ENCODE results near the gene PSD2. TPM values are rescaled to one million over a fixed set of nuclear protein-coding genes. Genes with fewer than 3 reads are reported as not detected.

PSD2 gene
- total RNA-seq, 1 donor from 2014 or later = not detected

DNA sequence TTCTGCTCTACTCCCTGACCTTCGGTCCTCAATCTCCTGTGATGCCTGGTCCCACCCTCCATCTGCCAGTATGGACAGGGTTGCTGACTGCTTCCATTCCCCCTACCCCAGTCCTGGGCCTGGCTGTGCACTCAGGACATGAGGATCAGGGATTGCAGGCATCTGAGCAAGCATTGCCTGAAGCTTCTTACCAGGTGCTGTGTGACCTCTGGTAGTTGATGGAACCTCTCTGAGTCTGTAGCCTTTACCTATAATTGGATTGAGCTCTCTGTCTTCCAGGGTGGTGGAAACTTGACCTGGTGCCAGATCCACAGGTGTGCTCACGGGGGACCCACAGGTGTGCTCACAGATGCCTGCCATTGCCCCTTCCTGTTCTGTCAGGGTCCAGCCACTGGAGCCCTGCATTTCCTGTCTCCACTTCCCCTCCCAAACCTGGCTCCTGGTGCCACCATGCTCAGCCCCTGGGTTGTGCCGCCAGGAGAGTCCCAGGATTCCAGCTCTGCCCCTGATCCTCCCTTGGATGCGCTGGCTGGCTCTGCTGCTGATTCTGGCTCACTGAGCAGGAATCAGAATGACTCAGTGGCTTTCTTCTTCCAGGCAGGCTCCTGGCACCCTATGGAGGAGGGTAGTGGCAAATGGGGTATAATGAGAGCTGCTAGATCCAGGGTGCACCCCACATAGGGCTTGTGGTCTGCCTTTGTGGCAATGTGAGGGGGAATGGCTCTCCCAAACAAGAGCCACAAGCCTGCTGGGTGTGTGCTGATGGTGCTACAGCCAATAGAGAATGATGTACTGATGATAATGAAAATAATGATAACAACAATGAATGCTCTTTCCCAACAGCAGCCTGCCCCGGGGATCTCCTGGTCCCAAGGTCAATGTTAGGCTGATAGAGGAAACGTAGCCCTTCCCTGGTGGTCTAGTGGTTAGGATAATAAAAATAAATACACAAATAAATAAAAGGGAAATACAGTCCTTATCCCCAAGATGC lies 35.2 kb upstream of the PSD2 start:
- TF ChIP-seq, protein P1, sequence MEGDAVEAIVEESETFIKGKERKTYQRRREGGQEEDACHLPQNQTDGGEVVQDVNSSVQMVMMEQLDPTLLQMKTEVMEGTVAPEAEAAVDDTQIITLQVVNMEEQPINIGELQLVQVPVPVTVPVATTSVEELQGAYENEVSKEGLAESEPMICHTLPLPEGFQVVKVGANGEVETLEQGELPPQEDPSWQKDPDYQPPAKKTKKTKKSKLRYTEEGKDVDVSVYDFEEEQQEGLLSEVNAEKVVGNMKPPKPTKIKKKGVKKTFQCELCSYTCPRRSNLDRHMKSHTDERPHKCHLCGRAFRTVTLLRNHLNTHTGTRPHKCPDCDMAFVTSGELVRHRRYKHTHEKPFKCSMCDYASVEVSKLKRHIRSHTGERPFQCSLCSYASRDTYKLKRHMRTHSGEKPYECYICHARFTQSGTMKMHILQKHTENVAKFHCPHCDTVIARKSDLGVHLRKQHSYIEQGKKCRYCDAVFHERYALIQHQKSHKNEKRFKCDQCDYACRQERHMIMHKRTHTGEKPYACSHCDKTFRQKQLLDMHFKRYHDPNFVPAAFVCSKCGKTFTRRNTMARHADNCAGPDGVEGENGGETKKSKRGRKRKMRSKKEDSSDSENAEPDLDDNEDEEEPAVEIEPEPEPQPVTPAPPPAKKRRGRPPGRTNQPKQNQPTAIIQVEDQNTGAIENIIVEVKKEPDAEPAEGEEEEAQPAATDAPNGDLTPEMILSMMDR (IDR thresholded peaks at IDR 0.05) = no peak
- Mint-ChIP-seq H3K27ac (no peak overlapping the region), H3K4me3 (no peak overlapping the region), H3K9me3 (no peaks in the 10 kb centered on the region), H3K27me3 (peaks cover 15% of the 10 kb centered on the region), H3K36me3 (ENCODE audit: low read depth) (no peaks in the 10 kb centered on the region), H3K4me1 (peaks cover 71% of the 10 kb centered on the region)
- CTCF ChIA-PET = no interaction called here
- DNase-seq (no peak), ATAC-seq (ENCODE audit: low read depth) (no peak)
- intact Hi-C loops (cut with micrococcal nuclease) = loop anchor here (5.0 kb wide), 1 partner anchor 198 kb away; the partner anchor contains the start of gene UBE2D2
- POLR2A ChIA-PET = interaction anchor here (0.5 to 2.0 kb wide), 3 partner anchors 10 to 15 kb away, joined by 3 to 7 read pairs (median 3); no protein-coding TSS in a partner anchor

DNA sequence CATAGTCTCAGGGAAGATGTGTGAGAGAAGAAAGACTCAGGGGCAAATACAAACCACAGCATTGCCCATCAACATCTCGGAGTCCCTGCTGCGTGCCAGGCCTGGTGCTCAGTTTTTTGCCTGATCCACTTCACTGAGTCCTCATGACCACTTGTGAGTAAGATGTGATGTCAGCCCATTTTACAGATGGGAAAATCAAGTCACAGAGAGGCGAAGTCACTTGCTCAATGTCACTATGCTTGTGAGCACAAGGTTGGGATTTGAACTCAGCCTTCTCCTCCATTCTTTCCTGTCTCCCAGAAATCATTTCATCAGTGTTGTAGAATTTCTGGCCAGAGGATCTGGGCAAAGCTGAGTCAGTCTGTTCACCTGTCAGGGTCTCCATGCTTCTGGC lies 34.6 kb upstream of the PSD2 start:
- POLR2A ChIA-PET = interaction anchor here (1.0 to 2.0 kb wide), 3 partner anchors 14 to 73 kb away, joined by 3 to 7 read pairs (median 6); no protein-coding TSS in a partner anchor
- DNase-seq (no peak), ATAC-seq (ENCODE audit: low read depth) (no peak)
- no peak overlapping the region for H3K4me3 Mint-ChIP-seq
- peaks cover 69% of the 10 kb centered on the region for H3K4me1 Mint-ChIP-seq
- intact Hi-C loops (cut with micrococcal nuclease) = loop anchor here (5.0 kb wide), 1 partner anchor 199 kb away; the partner anchor contains the start of gene UBE2D2
- TF ChIP-seq, protein P1 (IDR thresholded peaks at IDR 0.05) = no peak
- no peak overlapping the region for H3K27ac Mint-ChIP-seq
- no peaks in the 10 kb centered on the region for H3K9me3 Mint-ChIP-seq
- H3K27me3 Mint-ChIP-seq = peaks cover 11% of the 10 kb centered on the region
- H3K36me3 Mint-ChIP-seq (ENCODE audit: low read depth) = no peaks in the 10 kb centered on the region
- CTCF ChIA-PET = interaction anchor here (1.4 kb wide), 1 partner anchor 14 kb away, joined by 5 read pairs; no protein-coding TSS in a partner anchor

DNA sequence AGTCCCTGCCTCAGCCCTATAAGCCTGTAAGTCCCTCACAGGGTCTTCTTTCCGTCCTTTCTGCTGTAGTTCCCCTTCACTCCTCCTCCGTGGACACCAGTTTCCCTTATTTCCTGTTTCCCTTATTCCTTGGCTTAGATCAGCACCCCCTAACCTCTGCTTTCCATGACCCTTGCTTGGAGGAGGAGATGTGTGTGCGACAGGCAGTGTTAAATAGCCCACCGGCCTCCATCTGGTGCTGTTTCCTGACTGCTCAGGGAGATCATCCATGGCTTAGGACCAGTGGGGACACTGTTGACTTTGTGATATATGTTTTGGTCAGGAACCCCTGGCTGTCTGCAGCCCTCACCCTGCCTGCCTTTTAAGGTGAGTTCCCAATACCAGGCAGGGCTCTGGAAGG lies 34.1 kb upstream of the PSD2 start:
- no peak for DNase-seq
- H3K27ac Mint-ChIP-seq = no peak overlapping the region

DNA sequence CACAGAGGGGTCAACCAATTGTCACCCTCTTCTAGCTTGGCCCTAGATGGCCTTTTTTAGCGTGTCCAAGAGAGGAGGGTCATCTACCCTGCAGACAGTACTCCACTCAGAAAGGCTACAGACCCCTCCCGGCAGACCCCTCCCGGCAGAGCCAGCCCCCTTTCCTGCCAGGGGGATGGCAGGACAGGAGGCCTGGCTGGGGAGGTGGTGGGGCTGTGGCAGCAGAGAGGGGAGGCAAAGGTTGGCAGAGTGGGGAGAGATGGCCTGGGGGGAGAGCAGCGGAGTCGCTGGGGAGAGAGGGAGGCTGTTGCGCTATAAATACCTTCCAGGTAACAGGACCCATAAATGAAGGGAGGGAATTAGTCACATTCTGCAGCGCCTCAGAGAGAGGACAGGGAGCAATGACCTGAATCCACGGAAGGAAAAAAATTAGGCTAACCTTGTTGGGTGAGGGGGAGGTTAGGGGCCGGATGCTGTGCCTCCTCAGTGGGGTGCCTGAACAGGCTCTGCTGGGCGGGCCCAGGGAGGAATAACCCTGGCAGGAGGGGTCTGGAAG lies 32.9 kb upstream of the PSD2 start:
- H3K36me3 Mint-ChIP-seq (ENCODE audit: low read depth) = no peaks in the 10 kb centered on the region
- CTCF ChIA-PET = interaction anchor here (1.4 to 2.1 kb wide), 2 partner anchors 12 to 129 kb away, joined by 5 to 33 read pairs; no protein-coding TSS in a partner anchor
- no peak overlapping the region for H3K27ac Mint-ChIP-seq
- intact Hi-C loops (cut with micrococcal nuclease) = loop anchor here (5.0 kb wide), 1 partner anchor 200 kb away; the partner anchor contains the start of gene UBE2D2
- H3K27me3 Mint-ChIP-seq = peaks cover 10% of the 10 kb centered on the region
- no peaks in the 10 kb centered on the region for H3K9me3 Mint-ChIP-seq
- H3K4me1 Mint-ChIP-seq = peaks cover 53% of the 10 kb centered on the region
- POLR2A ChIA-PET = interaction anchor here (0.7 to 3.9 kb wide), 5 partner anchors 17 to 127 kb away, joined by 3 to 28 read pairs (median 6); no protein-coding TSS in a partner anchor
- no peak for DNase-seq
- ATAC-seq (ENCODE audit: low read depth) = no peak
- no peak overlapping the region for H3K4me3 Mint-ChIP-seq
- TF ChIP-seq, protein P1 (IDR thresholded peaks at IDR 0.05) = no peak

More for the DNA sequence above, 34.1 kb upstream of the PSD2 start:
- peaks cover 10% of the 10 kb centered on the region for H3K27me3 Mint-ChIP-seq
- H3K36me3 Mint-ChIP-seq (ENCODE audit: low read depth) = no peaks in the 10 kb centered on the region
- ChIA-PET CTCF (interaction anchor here (1.4 kb wide), 1 partner anchor 14 kb away, joined by 5 read pairs; no protein-coding TSS in a partner anchor), POLR2A (interaction anchor here (1.3 kb wide), 2 partner anchors 73 to 126 kb away, joined by 5 to 6 read pairs; no protein-coding TSS in a partner anchor)
- H3K4me3 Mint-ChIP-seq = no peak overlapping the region
- H3K4me1 Mint-ChIP-seq = peaks cover 65% of the 10 kb centered on the region
- TF ChIP-seq, protein P1 (IDR thresholded peaks at IDR 0.05) = no peak
- ATAC-seq (ENCODE audit: low read depth) = no peak
- intact Hi-C loops (cut with micrococcal nuclease) = loop anchor here (5.0 kb wide), 1 partner anchor 199 kb away; the partner anchor contains the start of gene UBE2D2
- no peaks in the 10 kb centered on the region for H3K9me3 Mint-ChIP-seq

All from activated B cell treated with CpG ODN at 0.5 μM for 24 hours (primary cell).